ENCODE results near the gene SLC22A6. TPM values are rescaled to one million over a fixed set of nuclear protein-coding genes. Genes with fewer than 3 reads are reported as not detected.

Gene SLC22A6
- total and polyA plus RNA-seq, 4 donors: not detected

DNA sequence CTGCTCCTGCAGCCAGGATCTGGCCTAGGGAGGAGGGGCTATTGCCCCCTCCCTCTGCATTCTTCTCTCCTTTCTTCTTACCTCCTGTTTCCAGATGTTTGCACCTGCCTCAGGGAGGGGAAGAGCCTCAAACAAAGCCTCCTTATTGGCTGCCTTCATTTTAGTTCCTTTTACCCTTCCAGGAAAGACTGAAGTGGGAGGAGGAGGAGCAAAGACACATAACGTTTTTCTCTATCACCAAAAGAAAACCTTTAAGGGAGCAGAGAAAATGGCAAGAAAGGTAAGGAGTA is 50.3 kb downstream of the SLC22A6 start:
- H3K27me3 ChIP-seq (ENCODE audit: control insufficient read depth in 3 of 3, insufficient read depth in 3 of 3, low read length in 2 of 3): peaks cover 0 to 3% (median 0%) of the 10 kb centered on the region in 3 donors
- no peak for ATAC-seq (ENCODE audit: insufficient read depth, low FRiP score)
- H3K9me3 ChIP-seq (ENCODE audit: control insufficient read depth in 4 of 4, insufficient read depth in 3 of 4, low read length in 3 of 4): no peaks in the 10 kb centered on the region
- no peak overlapping the region for H3K9ac ChIP-seq (ENCODE audit: insufficient read depth in 1 of 2, low read length in 2 of 2)
- no peak for DNase-seq
- no peak overlapping the region for H3K27ac ChIP-seq (ENCODE audit: low read depth in 1 of 2, low read length in 1 of 2)
- H3K36me3 ChIP-seq (ENCODE audit: control insufficient read depth in 4 of 4, insufficient read depth in 4 of 4, low read length in 4 of 4): no peaks in the 10 kb centered on the region
- TF ChIP-seq, protein P1, sequence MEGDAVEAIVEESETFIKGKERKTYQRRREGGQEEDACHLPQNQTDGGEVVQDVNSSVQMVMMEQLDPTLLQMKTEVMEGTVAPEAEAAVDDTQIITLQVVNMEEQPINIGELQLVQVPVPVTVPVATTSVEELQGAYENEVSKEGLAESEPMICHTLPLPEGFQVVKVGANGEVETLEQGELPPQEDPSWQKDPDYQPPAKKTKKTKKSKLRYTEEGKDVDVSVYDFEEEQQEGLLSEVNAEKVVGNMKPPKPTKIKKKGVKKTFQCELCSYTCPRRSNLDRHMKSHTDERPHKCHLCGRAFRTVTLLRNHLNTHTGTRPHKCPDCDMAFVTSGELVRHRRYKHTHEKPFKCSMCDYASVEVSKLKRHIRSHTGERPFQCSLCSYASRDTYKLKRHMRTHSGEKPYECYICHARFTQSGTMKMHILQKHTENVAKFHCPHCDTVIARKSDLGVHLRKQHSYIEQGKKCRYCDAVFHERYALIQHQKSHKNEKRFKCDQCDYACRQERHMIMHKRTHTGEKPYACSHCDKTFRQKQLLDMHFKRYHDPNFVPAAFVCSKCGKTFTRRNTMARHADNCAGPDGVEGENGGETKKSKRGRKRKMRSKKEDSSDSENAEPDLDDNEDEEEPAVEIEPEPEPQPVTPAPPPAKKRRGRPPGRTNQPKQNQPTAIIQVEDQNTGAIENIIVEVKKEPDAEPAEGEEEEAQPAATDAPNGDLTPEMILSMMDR (IDR thresholded peaks at IDR 0.05; ENCODE audit: control extremely low read depth, extremely low read depth): no peak
- 29 to 41% methylated on average over 1 of the region's 1 CpG for WGBS, 2 donors
- H3K4me3 ChIP-seq: no peak overlapping the region
- H3K4me1 ChIP-seq (ENCODE audit: control insufficient read depth in 5 of 5, insufficient read depth in 5 of 5, low read length in 5 of 5): peaks cover 0 to 14% (median 0%) of the 10 kb centered on the region in 5 donors

DNA sequence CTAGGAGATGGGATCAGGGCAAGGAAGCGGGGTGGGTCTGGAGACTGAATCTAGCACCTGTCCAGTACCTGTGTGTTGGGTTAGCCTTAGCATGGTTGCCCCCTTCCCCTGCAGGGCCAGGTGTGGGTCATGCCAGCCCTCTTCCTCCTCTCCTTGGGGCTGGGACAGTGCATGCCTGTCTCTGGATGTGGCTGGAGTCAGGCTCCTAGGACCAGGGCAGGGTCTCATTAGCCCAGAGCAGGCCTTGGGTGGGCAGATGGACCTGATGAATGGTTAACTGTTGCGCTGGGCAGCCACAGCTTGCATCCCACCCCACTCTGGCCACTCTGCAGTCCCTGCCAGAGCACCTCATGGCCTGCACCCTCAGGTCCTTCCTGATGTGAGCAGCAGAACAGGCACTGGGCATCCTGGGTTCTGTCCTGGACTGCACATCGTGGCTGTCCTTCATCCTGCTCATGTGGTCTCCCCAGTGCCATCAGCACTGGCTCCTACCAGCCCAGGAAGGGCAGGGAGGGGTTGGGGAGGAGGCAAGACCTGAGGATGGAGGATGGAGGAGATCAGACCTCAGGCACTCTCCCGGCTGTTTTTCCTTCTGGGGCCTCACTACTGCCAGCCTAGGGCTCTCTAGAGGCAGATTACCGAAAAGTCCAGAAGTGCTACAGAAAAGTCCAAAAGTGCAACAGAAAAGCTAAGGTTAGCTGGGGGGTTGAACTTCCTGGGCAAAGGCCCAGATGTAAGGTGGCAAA is 50.8 kb downstream of the SLC22A6 start:
- no peak overlapping the region for H3K4me3 ChIP-seq
- no peaks in the 10 kb centered on the region for H3K9me3 ChIP-seq (ENCODE audit: control insufficient read depth in 4 of 4, insufficient read depth in 3 of 4, low read length in 3 of 4)
- no peaks in the 10 kb centered on the region for H3K36me3 ChIP-seq (ENCODE audit: control insufficient read depth in 4 of 4, insufficient read depth in 4 of 4, low read length in 4 of 4)
- H3K27ac ChIP-seq (ENCODE audit: low read depth in 1 of 2, low read length in 1 of 2): no peak overlapping the region
- H3K27me3 ChIP-seq (ENCODE audit: control insufficient read depth in 3 of 3, insufficient read depth in 3 of 3, low read length in 2 of 3): peaks cover 0 to 3% (median 0%) of the 10 kb centered on the region in 3 donors
- peaks cover 0 to 15% (median 0%) of the 10 kb centered on the region in 5 donors for H3K4me1 ChIP-seq (ENCODE audit: control insufficient read depth in 5 of 5, insufficient read depth in 5 of 5, low read length in 5 of 5)
- TF ChIP-seq, protein P1 (IDR thresholded peaks at IDR 0.05; ENCODE audit: control extremely low read depth, extremely low read depth): no peak
- DNase-seq: no peak
- no peak for ATAC-seq (ENCODE audit: insufficient read depth, low FRiP score)
- no peak overlapping the region for H3K9ac ChIP-seq (ENCODE audit: insufficient read depth in 1 of 2, low read length in 2 of 2)
- 90 to 93% methylated on average over 5 of the region's 5 CpGs for WGBS, 2 donors

DNA sequence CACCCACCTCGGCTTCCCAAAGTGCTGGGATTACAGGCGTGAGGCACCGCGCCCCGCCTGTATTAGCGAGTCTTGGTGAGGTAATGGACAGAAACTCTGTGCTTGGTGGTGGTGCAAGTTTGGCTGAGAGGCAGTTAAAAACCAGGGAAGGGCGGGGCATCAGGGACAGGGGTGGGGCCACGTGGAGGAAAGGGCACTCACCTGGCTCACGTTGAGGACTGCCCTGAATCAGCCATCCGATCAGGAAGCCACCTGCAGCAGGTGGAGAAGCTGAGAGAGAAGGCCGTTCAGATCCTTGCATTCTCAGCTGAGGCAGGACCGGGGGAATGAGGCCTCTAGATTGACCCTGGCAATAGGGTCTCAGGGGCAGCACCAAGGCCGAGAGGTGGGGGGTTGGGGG is 51.5 kb downstream of the SLC22A6 start:
- H3K27me3 ChIP-seq (ENCODE audit: control insufficient read depth in 3 of 3, insufficient read depth in 3 of 3, low read length in 2 of 3): peaks cover 0 to 9% (median 0%) of the 10 kb centered on the region in 3 donors
- H3K36me3 ChIP-seq (ENCODE audit: control insufficient read depth in 4 of 4, insufficient read depth in 4 of 4, low read length in 4 of 4): no peaks in the 10 kb centered on the region
- TF ChIP-seq, protein P1 (IDR thresholded peaks at IDR 0.05; ENCODE audit: control extremely low read depth, extremely low read depth): no peak
- ATAC-seq (ENCODE audit: insufficient read depth, low FRiP score) (no peak), DNase-seq (no peak)
- H3K9ac ChIP-seq (ENCODE audit: insufficient read depth in 1 of 2, low read length in 2 of 2): no peak overlapping the region
- H3K9me3 ChIP-seq (ENCODE audit: control insufficient read depth in 4 of 4, insufficient read depth in 3 of 4, low read length in 3 of 4): no peaks in the 10 kb centered on the region
- H3K4me1 ChIP-seq (ENCODE audit: control insufficient read depth in 5 of 5, insufficient read depth in 5 of 5, low read length in 5 of 5): peaks cover 0 to 15% (median 1%) of the 10 kb centered on the region in 5 donors
- H3K4me3 ChIP-seq: no peak overlapping the region
- H3K27ac ChIP-seq (ENCODE audit: low read depth in 1 of 2, low read length in 1 of 2): no peak overlapping the region
- WGBS, 2 donors: 84 to 85% methylated on average over 13 of the region's 13 CpGs

Measured in lung (tissue), 12 donors.